DMS153 treated with DMSO at 0.1 percent for 48 hours (cell line): ENCODE data around the gene CFDP1.

Experiments
- DNase-seq: peaks from one replicate; lab custom pipeline; 2025; ENCODE audit not compliant: unreplicated experiment; lab: John Stamatoyannopoulos, UW

The CFDP1 gene

GRCh38 chr16:75267631-75268264 lies 165.6 kb downstream of the CFDP1 start:
- DNase-seq = peak; percentile 13

DNA sequence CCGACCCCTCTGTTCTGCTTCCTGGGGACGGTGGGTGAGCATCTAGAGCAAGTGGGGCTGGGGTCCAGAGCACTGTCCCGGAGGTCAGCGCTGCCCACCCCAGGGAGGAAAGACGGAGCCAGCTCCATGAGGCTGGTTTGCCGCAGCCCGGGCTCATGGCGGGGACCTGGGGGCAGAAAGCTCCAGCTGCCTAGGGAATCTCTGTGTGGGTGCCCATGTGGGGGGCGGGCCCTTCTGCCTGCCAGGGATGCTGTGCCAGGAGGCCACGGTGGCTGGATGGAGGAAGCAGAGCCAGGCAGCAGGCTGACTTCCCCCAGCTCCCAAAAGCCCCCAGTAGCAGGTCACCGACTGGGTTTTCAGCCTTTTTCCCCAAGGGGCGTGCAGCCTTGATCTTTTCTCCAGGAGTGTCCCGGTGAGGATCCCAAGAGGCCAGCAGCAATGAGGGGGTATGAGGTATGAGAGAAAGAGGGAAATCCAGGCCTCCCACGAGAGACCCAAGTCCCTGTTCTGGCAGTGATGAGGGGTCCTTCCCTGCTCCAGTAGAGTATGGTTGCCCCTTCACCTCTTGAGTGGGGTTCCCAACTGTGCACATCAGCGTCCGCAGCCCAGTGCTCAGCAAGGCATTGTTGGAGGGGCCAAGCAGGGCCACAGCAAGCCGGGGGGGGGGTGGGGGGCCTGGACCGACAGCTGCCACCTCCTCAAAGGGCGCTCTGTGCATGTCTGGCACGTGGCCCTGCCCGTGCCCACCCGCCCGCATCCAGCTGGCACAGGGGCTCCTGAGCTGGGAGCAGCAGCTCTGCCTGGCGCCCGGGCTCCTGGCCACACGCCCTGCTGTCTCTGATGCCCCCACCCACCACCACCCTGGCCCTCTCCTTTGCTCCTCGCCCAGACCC lies 166.3 kb downstream of the CFDP1 start:
- DNase-seq = no peak

- DNase-seq = peak; percentile 9
Measured at GRCh38 chr16:75265911-75266701, 167.2 kb downstream of the CFDP1 start.

- DNase-seq = no peak
Measured at GRCh38 chr16:75264999-75265910, 168.0 kb downstream of the CFDP1 start.

GRCh38 chr16:75264457-75264998 lies 168.8 kb downstream of the CFDP1 start:
- DNase-seq = no peak

- DNase-seq = no peak
Measured at GRCh38 chr16:75263963-75264445, 169.3 kb downstream of the CFDP1 start.

- no peak for DNase-seq
Measured at GRCh38 chr16:75263291-75263962, 169.9 kb downstream of the CFDP1 start.

- DNase-seq = no peak
Measured at GRCh38 chr16:75262800-75263127, 170.5 kb downstream of the CFDP1 start.

- no peak for DNase-seq
Measured at GRCh38 chr16:75262104-75262799, 171.1 kb downstream of the CFDP1 start.

DNA sequence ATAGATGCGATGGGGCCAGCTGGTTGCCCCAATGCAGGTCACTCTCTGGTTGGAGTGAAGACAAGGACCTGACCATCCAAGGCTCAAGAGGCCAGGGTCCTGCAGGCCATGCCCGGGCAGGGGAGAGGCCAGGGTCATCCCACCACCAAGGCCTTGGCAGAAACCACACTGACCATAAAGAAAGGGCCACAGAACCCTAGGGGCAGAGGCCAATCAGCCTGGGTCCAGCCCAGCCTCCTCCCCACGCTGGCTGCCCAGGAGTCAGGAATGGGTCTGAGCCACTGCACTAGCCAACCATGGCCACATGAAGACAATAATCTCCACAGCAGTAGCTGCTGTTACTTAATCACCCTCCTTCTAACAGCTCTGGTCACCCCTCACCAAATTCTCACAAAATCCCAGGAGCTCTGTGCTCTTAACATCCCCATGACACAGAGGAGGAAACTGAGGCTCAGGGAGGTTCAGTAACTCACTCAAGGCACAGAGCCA lies 171.7 kb downstream of the CFDP1 start:
- DNase-seq = no peak

GRCh38 chr16:75260851-75261589 lies 172.3 kb downstream of the CFDP1 start:
- DNase-seq = no peak

GRCh38 chr16:75258807-75259141 lies 174.5 kb downstream of the CFDP1 start:
- DNase-seq = no peak

GRCh38 chr16:75257886-75258806 lies 175.2 kb downstream of the CFDP1 start:
- DNase-seq = no peak

DNA sequence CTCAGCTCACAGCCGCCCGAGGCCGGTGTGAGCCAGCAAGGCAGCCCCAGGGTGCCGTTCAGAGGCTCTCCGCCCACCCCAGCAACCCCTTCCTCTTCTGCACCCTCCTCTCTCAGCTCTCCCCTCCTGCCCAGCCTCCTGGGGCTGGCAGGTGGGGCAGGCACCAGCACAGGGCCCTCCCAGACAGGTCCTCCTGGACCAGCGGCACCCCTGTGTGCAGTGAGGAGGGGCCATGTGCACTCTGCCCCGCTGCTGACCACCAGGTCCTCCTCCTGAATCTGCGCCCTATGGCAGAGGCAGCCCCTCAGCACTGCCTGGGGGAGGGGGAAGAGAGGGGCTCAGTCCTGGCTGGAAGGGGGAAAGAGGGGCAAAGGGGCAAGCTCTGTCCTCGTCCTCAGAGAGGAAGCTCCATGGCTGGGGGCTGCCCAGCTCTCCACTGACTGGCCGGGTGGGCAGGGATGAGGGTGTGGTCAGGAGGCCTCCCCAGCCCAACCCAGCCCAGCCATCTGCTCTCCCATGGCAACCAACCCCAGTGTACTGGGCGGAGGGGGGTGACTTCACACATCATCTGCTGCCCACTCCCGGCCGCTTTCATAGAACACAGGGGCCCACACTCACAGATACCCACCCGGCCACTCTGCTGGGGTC lies 176.5 kb downstream of the CFDP1 start:
- no peak for DNase-seq

- no peak for DNase-seq
Measured at GRCh38 chr16:75256059-75256571, 177.2 kb downstream of the CFDP1 start.

- DNase-seq = no peak
Measured at GRCh38 chr16:75254359-75254837, 178.9 kb downstream of the CFDP1 start.
